Measurements from ENCODE around the gene TMEM18. TPM values are rescaled to one million over a fixed set of nuclear protein-coding genes. Genes with fewer than 3 reads are reported as not detected.

The TMEM18 gene
- total RNA-seq, 1 experiment from 2014 or later: 30.7 TPM

DNA sequence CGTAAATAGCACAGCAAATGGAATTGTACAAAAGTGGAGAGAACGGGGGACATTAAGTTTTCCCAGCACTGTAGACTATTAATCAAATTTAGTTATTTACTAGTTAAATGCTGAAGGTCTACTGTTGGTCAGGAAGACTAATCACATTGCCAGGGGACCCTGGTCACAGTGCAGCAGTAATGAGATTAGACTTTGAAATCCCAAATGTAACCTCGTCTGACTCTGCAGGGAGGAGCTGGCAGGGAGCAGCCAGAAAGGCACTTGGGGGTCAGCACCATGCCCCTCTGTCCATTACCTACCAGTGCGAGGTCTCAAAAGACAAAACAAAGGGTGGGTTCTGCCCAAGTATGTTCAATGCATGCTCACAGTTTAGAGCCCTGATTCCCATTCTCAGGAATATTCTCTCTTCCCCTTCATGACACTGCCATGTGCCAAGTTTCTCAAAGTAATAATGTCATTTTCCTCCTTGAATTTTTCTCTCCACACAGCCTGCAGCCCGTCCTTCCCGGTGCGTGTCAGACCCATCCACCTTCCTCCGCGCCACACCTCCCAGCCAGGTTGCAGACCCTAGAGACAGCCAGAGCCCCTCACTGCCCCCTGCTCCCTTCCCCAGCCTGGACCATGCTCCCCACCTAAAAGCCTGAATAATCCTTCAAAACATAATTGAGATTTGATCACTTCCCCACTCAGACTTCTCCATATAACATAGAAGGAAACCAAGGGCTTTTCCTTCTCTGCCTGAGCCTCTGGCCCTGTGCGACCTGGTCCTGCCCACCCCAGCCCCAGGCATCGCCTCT lies 52.5 kb downstream of the TMEM18 start:
- Histone ChIP-seq H2BK12ac (ENCODE audit: insufficient read length, low read depth, low read length) (no peak overlapping the region), H2AFZ (ENCODE audit: low read length) (no peak overlapping the region), H3K56ac (ENCODE audit: insufficient read length, low read depth, low read length) (no peak overlapping the region), H3K23ac (ENCODE audit: insufficient read length, low read depth, low read length) (no peak overlapping the region), H3K79me1 (ENCODE audit: insufficient read depth, low read depth, low read length, poor library complexity, severe bottlenecking) (no peaks in the 10 kb centered on the region), H2BK20ac (ENCODE audit: low read depth, low read length, poor library complexity, severe bottlenecking) (no peak overlapping the region), H3K9ac (ENCODE audit: extremely low read depth, insufficient read length, low read length) (no peak overlapping the region), H3K9me3 (ENCODE audit: control insufficient read depth, low read depth, low read length) (no peaks in the 10 kb centered on the region), H3K23me2 (ENCODE audit: insufficient read length, low read depth, low read length, poor library complexity, severe bottlenecking) (no peaks in the 10 kb centered on the region), H2BK120ac (ENCODE audit: low read depth, low read length, poor library complexity, severe bottlenecking) (no peak overlapping the region), H3K14ac (ENCODE audit: insufficient read depth, low read length) (no peak overlapping the region), H2BK5ac (ENCODE audit: insufficient read length, low read length) (no peak overlapping the region), H3K4ac (ENCODE audit: low read depth, low read length) (no peak overlapping the region), H3K27me3 (ENCODE audit: insufficient read depth, low read length) (no peaks in the 10 kb centered on the region), H4K91ac (ENCODE audit: insufficient read length, low read depth, low read length) (no peak overlapping the region), H4K5ac (ENCODE audit: insufficient read length, low read depth, low read length) (no peak overlapping the region), H3K4me2 (ENCODE audit: insufficient read depth, insufficient read length, low read length) (no peak overlapping the region), H2BK15ac (ENCODE audit: low read depth, low read length) (no peak overlapping the region), H3K79me2 (ENCODE audit: insufficient read depth, low read length) (no peaks in the 10 kb centered on the region), H3T11ph (ENCODE audit: low read length) (no peak overlapping the region), H3K4me1 (ENCODE audit: insufficient read depth, low read length) (no peaks in the 10 kb centered on the region), H2AK5ac (ENCODE audit: insufficient read length, low read length) (no peak overlapping the region), H3K18ac (ENCODE audit: insufficient read length, low read depth, low read length) (no peak overlapping the region), H3K27ac (ENCODE audit: insufficient read length, low read depth, low read length) (no peak overlapping the region), H4K20me1 (ENCODE audit: control insufficient read depth, insufficient read depth, insufficient read length) (no peaks in the 10 kb centered on the region), H4K8ac (replicated peaks; ENCODE audit: insufficient read length, low read depth, low read length) (no peak overlapping the region)
- no CpG with 5 or more reads among the region's 11 CpGs for WGBS (ENCODE audit: extremely low coverage, insufficient read length, low lambda C conversion rate)
- H3K36me3 Mint-ChIP-seq (ENCODE audit: insufficient read depth in 1 of 3, low read depth in 3 of 3): no peaks in the 10 kb centered on the region
- H3K27ac Mint-ChIP-seq: no peak overlapping the region
- no peaks in the 10 kb centered on the region for H3K9me3 Mint-ChIP-seq
- no peaks in the 10 kb centered on the region; the same call in 1 of the 2 replicates for H3K27me3 Mint-ChIP-seq (ENCODE audit: low read depth)
- DNase-seq: no peak
- peaks cover 9 to 18% of the 10 kb centered on the region in 2 experiments for H3K4me1 Mint-ChIP-seq
- H3K4me3 Mint-ChIP-seq: no peak overlapping the region
- TF ChIP-seq, protein P1, sequence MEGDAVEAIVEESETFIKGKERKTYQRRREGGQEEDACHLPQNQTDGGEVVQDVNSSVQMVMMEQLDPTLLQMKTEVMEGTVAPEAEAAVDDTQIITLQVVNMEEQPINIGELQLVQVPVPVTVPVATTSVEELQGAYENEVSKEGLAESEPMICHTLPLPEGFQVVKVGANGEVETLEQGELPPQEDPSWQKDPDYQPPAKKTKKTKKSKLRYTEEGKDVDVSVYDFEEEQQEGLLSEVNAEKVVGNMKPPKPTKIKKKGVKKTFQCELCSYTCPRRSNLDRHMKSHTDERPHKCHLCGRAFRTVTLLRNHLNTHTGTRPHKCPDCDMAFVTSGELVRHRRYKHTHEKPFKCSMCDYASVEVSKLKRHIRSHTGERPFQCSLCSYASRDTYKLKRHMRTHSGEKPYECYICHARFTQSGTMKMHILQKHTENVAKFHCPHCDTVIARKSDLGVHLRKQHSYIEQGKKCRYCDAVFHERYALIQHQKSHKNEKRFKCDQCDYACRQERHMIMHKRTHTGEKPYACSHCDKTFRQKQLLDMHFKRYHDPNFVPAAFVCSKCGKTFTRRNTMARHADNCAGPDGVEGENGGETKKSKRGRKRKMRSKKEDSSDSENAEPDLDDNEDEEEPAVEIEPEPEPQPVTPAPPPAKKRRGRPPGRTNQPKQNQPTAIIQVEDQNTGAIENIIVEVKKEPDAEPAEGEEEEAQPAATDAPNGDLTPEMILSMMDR (conservative IDR thresholded peaks at IDR 0.05): no peak
